GM21367 (cell line): Measurements from ENCODE around the gene MGLL.
"Not testable (repeated sequence)": the region's sequence is repeated elsewhere in the genome, so short reads cannot be mapped to it uniquely, and the experiment has no call there.

Experiments used
- ATAC-seq: cut with Tn5 transposase; IDR thresholded peaks from one replicate; pipeline ENCODE4 v1.9.1; 2021; ENCODE audit not compliant: unreplicated experiment

The MGLL gene

DNA sequence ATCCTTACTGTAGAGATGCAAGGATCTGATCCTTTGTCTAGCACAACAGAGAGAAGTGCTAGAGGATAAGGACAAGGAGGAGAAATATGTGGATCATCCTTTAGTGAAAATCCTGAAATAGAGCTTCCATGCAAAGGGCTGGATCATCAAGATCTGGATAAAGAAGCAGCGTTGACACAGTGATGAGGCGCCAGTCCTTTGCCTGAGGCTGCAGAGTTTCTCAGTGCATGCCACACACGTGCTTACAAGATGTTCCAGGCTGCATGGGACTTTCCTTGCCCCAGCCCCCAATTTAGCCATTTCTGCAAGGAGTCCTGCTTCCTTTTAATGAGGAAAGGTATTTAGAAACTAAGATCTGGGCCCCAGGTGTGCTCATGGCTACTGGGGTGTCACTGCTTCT, 156.7 kb downstream of the MGLL start:
- ATAC-seq = no peak

- no peak for ATAC-seq
Measured at GRCh38 chr3:127665165-127665564, 157.2 kb downstream of the MGLL start.

- no peak for ATAC-seq
Measured at GRCh38 chr3:127663151-127663550, 159.2 kb downstream of the MGLL start.

DNA sequence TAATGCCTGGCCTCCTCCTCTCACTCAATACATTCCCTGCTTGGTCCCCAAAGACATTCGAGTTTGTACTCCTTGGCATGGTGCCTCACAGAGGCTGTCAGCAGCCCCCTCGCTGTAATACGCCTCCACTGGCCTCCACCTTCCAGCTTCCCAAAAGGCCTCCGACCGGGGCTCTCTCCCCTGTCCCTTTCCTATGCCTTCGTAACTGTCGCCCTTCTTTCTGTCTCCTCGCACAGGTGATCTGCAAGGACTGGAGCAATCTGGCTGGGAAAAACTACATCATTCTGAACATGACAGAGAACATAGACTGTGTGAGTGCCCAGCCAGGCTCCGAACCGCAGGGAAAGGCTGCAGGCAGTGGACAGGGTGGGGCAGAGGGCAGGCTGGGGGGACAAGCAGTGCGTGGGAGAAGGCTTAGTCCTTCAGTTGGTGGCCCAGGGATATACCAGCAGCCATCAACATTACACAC, 160.3 kb downstream of the MGLL start:
- ATAC-seq = no peak

- ATAC-seq = no peak
Measured at GRCh38 chr3:127661600-127661999, 160.7 kb downstream of the MGLL start.

DNA sequence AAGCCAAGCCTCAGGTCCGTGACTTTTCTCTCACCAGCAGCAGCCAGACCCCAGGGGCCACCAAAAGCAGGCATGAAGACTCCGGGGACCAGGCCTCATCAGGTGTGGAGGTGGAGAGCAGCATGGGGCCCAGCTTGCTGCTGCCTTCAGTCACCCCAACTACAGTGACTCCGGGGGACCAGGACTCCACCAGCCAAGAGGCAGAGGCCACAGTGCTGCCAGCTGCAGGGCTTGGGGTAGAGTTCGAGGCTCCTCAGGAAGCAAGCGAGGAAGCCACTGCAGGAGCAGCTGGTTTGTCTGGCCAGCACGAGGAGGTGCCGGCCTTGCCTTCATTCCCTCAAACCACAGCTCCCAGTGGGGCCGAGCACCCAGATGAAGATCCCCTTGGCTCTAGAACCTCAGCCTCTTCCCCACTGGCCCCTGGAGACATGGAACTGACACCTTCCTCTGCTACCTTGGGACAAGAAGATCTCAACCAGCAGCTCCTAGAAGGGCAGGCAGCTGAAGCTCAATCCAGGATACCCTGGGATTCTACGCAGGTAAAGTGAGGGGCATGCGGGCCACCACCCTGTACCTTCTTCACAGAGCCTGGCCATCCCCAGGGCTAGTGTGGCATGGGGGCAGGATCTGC, 161.6 kb downstream of the MGLL start:
- no peak for ATAC-seq

- ATAC-seq = no peak
Measured at GRCh38 chr3:127658234-127658633, 164.1 kb downstream of the MGLL start.

- ATAC-seq = no peak
Measured at GRCh38 chr3:127656906-127657305, 165.4 kb downstream of the MGLL start.

GRCh38 chr3:127655641-127656040, 166.7 kb downstream of the MGLL start:
- no peak for ATAC-seq

DNA sequence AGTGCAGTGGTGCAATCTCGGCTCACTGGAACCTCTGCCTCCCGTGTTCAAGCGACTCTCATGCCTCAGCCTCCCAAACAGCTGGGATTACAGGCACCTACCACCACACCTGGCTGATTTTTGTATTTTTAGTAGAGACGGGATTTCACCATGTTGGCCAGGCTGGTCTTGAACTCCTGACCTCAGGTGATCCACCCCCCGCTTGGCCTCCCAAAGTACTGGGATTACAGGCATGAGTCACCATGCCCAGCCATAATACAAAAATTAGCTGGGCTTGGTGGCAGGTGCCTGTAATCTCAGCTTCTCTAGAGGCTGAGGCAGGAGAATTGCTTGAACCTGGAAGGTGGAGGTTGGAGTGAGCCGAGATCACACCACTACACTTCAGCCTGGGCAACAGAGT, 167.3 kb downstream of the MGLL start:
- not testable (repeated sequence) for ATAC-seq

- ATAC-seq = no peak
Measured at GRCh38 chr3:127654374-127654773, 167.9 kb downstream of the MGLL start.

GRCh38 chr3:127652246-127652995, 169.9 kb downstream of the MGLL start:
- ATAC-seq = no peak

DNA sequence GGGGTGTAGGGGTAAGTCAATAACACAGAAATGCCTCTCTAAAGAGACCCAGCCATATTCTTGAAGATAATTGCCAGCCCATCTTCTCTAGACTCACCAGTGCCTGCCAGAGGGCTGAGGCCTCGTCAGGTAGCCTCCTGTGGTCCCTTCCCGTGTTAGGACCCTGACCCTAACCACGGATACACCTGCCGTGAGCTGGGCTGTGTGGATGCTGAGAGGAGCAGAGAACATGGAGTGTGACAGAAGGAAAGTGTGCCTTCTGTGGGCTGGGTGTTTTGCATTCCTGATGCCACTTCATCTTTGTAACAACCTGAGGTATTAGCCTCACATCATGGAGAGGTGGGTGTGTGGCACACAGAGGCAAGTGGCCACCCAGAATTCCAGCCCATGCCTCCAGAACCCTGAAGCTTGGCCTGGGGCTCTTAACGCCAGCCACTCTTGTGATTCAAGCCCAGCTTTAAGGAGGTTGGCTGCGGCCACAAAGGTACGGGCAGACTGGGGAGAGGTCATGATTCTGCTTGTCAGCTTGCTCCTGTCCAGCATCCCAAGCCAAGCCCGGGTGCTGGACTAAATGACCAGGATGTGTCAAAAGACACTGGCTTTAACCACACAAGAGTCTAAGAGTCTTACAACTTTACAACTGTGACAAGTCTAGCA, 170.7 kb downstream of the MGLL start:
- no peak for ATAC-seq

GRCh38 chr3:127650236-127650635, 172.1 kb downstream of the MGLL start:
- ATAC-seq = no peak

GRCh38 chr3:127647845-127648204, 174.5 kb downstream of the MGLL start:
- no peak for ATAC-seq

- no peak for ATAC-seq
Measured at GRCh38 chr3:127647166-127647844, 175.0 kb downstream of the MGLL start.

GRCh38 chr3:127646501-127647046, 175.7 kb downstream of the MGLL start:
- no peak for ATAC-seq

DNA sequence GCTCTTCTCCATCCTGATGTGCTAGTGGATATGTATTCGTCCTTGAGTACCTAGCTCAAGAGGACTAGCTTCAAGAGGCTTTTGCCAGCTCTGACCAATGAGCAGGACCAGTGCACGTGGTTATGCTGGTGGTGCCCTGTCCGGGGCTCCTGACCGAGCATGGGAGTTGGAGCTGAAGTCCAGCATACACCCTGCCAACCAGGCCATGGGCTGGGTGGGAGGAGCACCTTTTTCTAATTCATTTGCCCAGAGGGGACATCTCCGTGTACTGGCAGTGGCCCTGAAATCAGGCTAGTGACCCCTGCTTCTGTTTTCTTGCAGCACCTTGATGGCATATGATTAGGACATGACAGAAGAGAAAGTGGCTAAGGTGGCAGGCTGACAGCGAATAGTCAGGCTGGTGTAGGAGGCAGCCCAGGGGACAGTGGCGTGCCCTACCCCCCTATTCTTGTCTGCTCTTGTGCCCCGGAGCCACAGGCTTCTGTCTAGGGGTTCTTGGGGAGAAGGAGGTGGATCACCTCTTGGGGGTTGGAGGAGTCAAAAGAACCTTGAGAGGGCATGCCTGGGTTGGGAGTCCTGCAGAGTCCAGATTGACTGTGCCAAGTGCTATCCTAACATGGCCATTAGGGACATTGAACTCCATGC, 176.8 kb downstream of the MGLL start:
- ATAC-seq = no peak

GRCh38 chr3:127644641-127645370, 177.5 kb downstream of the MGLL start:
- no peak for ATAC-seq

DNA sequence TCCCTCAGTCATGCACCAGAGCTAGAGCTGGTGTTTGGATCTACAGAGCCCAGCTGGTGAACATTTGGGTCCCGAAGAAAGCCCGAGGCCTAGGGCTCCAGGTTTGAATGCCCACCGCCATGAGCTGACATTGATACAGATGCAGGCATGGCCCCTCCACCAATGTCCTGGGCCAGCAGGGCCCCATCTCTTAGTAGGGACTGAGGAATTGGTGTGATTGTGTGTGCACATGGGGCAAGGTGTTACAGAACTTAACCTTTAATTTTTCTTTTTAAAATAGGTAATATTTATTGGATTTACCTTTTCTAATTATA, 182.3 kb downstream of the MGLL start:
- no peak for ATAC-seq
